GM12878 (cell line): Measurements from ENCODE around the gene LMX1A. TPM values are rescaled to one million over a fixed set of nuclear protein-coding genes. Genes with fewer than 3 reads are reported as not detected.

Experiments used
- ATAC-seq: fragments of 200-7000 bp; cut with Tn5 transposase; 3 replicates; pipeline ENCODE4 v1.9.1; 2020; ENCODE audit warnings: mild to moderate bottlenecking, moderate library complexity
- BruUV-seq: library from RNA; stranded (reverse); fragments of 400-500 nt; replicated peaks from 2 replicates; lab custom pipeline; 2021; lab: Mats Ljungman, UMichigan
- CTCF ChIA-PET: fragments of 300-600 bp; sonication (Branson Sonifier 250); formaldehyde crosslinking; extraction: SDS; loops from one replicate; lab custom pipeline; 2021; ENCODE audit warnings: inconsistent platforms; lab: Yijun Ruan, JAX
- POLR2A ChIA-PET: fragments of 350-600 bp; formaldehyde crosslinking; extraction: SDS; loops from one replicate; lab custom pipeline; 2021; ENCODE audit warnings: inconsistent platforms; lab: Charles Lee
- RAD21 ChIA-PET: fragments of 300-600 bp; sonication (Branson Sonifier 250); formaldehyde crosslinking; loops from one replicate; lab custom pipeline; 2023; ENCODE audit warnings: antibody characterized with exemption; ENCODE audit not compliant: unreplicated experiment; lab: Charles Lee
- SMC1A ChIA-PET: fragments of 300-600 bp; sonication (Branson Sonifier 250); formaldehyde crosslinking; loops from one replicate; lab custom pipeline; 2023; ENCODE audit not compliant: unreplicated experiment, uncharacterized antibody; lab: Charles Lee
- DNase-seq: peaks from one replicate; pipeline ENCODE4 v3.0.0-alpha.2; 2011; ENCODE audit warnings: low read depth, low spot score
- FAIRE-seq: peaks from 3 replicates; lab custom pipeline; 2011; peaks lifted over from hg19 to GRCh38; lab: Jason Lieb, UNC
- H2AFZ ChIP-seq: 2 replicates; pipeline ENCODE4 v1.6.0; 2011; ENCODE audit warnings: low read depth, low read length, control low read depth; ENCODE audit not compliant: control insufficient read depth
- H3K27ac ChIP-seq: 2 replicates; pipeline ENCODE4 v1.5.1; 2011; ENCODE audit warnings: control low read depth; ENCODE audit not compliant: control insufficient read depth, insufficient read depth
- H3K27me3 ChIP-seq, 2 experiments: replicated peaks in 1 of 2; 2 replicates each; pipeline versions ENCODE4 v1.6.0 to v1.6.1; 2011; ENCODE audit warnings: low read length in 1 of 2; ENCODE audit not compliant: control insufficient read depth in 2 of 2, insufficient read depth in 2 of 2
- H3K36me3 ChIP-seq, 2 experiments: 2 replicates each; pipeline ENCODE4 v1.5.1; 2011; ENCODE audit warnings: low read length in 1 of 2; ENCODE audit not compliant: control insufficient read depth in 2 of 2, insufficient read depth in 2 of 2
- H3K4me1 ChIP-seq: 2 replicates; pipeline ENCODE4 v1.6.1; 2011; ENCODE audit warnings: mild to moderate bottlenecking, low read length, moderate library complexity, mixed read lengths; ENCODE audit not compliant: control insufficient read depth, insufficient read depth
- H3K4me2 ChIP-seq: 2 replicates; pipeline ENCODE4 v1.6.0; 2011; ENCODE audit warnings: control low read depth; ENCODE audit not compliant: control insufficient read depth, insufficient read depth
- H3K4me3 ChIP-seq: fragments of 200-600 bp; sonication (generic); 2 replicates; pipeline ENCODE4 v1.5.1; 2016
- H3K79me2 ChIP-seq: 2 replicates; pipeline ENCODE4 v1.6.0; 2011; ENCODE audit warnings: low read length; ENCODE audit not compliant: control insufficient read depth, insufficient read depth
- H3K9ac ChIP-seq: 2 replicates; pipeline ENCODE4 v1.8.0; 2011; ENCODE audit warnings: low read length, control low read depth, mixed read lengths; ENCODE audit not compliant: control insufficient read depth, insufficient read depth
- H3K9me3 ChIP-seq: replicated peaks from 3 replicates; pipeline ENCODE4 v1.5.1; 2011; ENCODE audit warnings: mild to moderate bottlenecking, low read length; ENCODE audit not compliant: control insufficient read depth, insufficient read depth
- H4K20me1 ChIP-seq: 2 replicates; pipeline ENCODE4 v1.6.0; 2011; ENCODE audit not compliant: control insufficient read depth, insufficient read depth
- BHLHE40 ChIP-seq, 2 experiments: fragments of 450-650 bp in 1 of 2; IDR thresholded peaks; 2 replicates each; pipeline ENCODE4 v1.6.1; 2011 to 2017; ENCODE audit warnings: low read depth in 2 of 2, borderline replicate concordance in 1 of 2, improper control_type of control experiment in 1 of 2, low read length in 1 of 2, mild to moderate bottlenecking in 1 of 2
- FOS ChIP-seq: IDR thresholded peaks from 3 replicates; pipeline ENCODE4 v1.6.1; 2011; ENCODE audit warnings: borderline replicate concordance; ENCODE audit not compliant: insufficient read length; ENCODE audit errors: extremely low read depth
- JUNB ChIP-seq: IDR thresholded peaks from 2 replicates; pipeline ENCODE4 v1.6.1; 2016; ENCODE audit warnings: antibody characterized with exemption, mild to moderate bottlenecking
- SMAD1 ChIP-seq: fragments of 450-650 bp; IDR thresholded peaks from 2 replicates; pipeline ENCODE4 v1.6.1; 2018; ENCODE audit warnings: mild to moderate bottlenecking, low read depth; ENCODE audit not compliant: partially characterized antibody
- SMARCA5 ChIP-seq: fragments of 450-650 bp; IDR thresholded peaks from 2 replicates; pipeline ENCODE4 v1.6.1; 2017; ENCODE audit warnings: mild to moderate bottlenecking
- TARDBP ChIP-seq: IDR thresholded peaks from 2 replicates; pipeline ENCODE4 v1.6.1; 2016; ENCODE audit warnings: borderline replicate concordance
- YBX1 ChIP-seq: fragments of 450-650 bp; IDR thresholded peaks from 2 replicates; pipeline ENCODE4 v1.6.1; 2016; ENCODE audit warnings: antibody characterized with exemption
- ZBTB4 ChIP-seq: fragments of 450-650 bp; formaldehyde crosslinking; IDR thresholded peaks from 2 replicates; pipeline ENCODE4 v1.4.0; 2022; ENCODE audit warnings: mild to moderate bottlenecking, moderate library complexity
- ZNF622 ChIP-seq: fragments of 450-650 bp; IDR thresholded peaks from 2 replicates; pipeline ENCODE4 v1.6.1; 2017; ENCODE audit warnings: mild to moderate bottlenecking, inconsistent platforms
- WGBS: methylation state at CpG from one replicate; pipeline ENCODE4 v1.1.6; 2016; ENCODE audit warnings: low lambda C conversion rate; ENCODE audit not compliant: insufficient replicate concordance, insufficient coverage; ENCODE audit errors: missing lambda C conversion rate; 5-methylcytosine and 5-hydroxymethylcytosine counted together
- in situ Hi-C: fragments of 300-500 bp; cut with MboI; formaldehyde crosslinking; loops from 9 replicates; pipeline ENCODE4 v1.14.3; 2018; ENCODE audit warnings: mixed read lengths
- intact Hi-C: fragments of 100-400 bp; cut with micrococcal nuclease; formaldehyde crosslinking; loops from one replicate; pipeline ENCODE4 v1.14.2; 2022; ENCODE audit not compliant: unreplicated experiment
- polyA plus RNA-seq, 11 experiments: library from polyadenylated mRNA; depleted of rRNA in 4 of 11; unstranded in 6 of 11; stranded (reverse) in 5 of 11; fragments of >200 nt; fragmentation: Nextera tagmentation in 4 of 11; fragmentation: Illumina TruSeq in 1 of 11; extraction: Ambion mirVana in 4 of 11; extraction: Trizol in 1 of 11; gene quantifications; 1 replicate in 1 of 11; 2 replicates in 10 of 11; pipeline versions ENCODE4 v1.2.1 to v1.2.3, GENCODE V29; 2011 to 2016; ENCODE audit warnings: inconsistent platforms in 2 of 11, missing spikeins in 2 of 11, low read depth in 1 of 11
- total RNA-seq, 4 experiments: library from RNA; depleted of rRNA in 3 of 4; stranded (reverse); fragments of >200 nt in 3 of 4; fragmentation: Illumina TruSeq in 1 of 4; extraction: Trizol in 1 of 4; gene quantifications; 2 replicates each; pipeline versions ENCODE4 v1.2.1 to v1.2.3, GENCODE V29; 2013 to 2021
- TF ChIP-seq, protein P1 (sequence below): fragments of 450-650 bp; IDR thresholded peaks from 2 replicates; pipeline ENCODE4 v1.6.1; 2016; ENCODE audit warnings: mild to moderate bottlenecking

The LMX1A gene
- total and polyA plus RNA-seq, 10 of the 15 experiments (the other 5 are each of a cell fraction or from before 2014, with no cell fraction given) = not detected

- SMC1A ChIA-PET = no interaction called here
- Histone ChIP-seq H4K20me1 (no peaks in the 10 kb centered on the region), H3K79me2 (no peaks in the 10 kb centered on the region), H3K9me3 (no peaks in the 10 kb centered on the region), H3K27me3 (peaks cover 1 to 2% of the 10 kb centered on the region in 2 experiments; a peak in 1 of 4 replicates), H3K4me3 (no peak overlapping the region), H3K9ac (no peak overlapping the region), H3K4me2 (no peak overlapping the region), H3K36me3 (no peaks in the 10 kb centered on the region), H2AFZ (no peak overlapping the region), H3K4me1 (no peaks in the 10 kb centered on the region), H3K27ac (no peak overlapping the region)
- 31% methylated on average over 3 of the region's 3 CpGs for WGBS
- CTCF ChIA-PET = no interaction called here
- no TSS peak for BruUV-seq
- ATAC-seq = no peak
- POLR2A ChIA-PET = no interaction called here
- no peak for FAIRE-seq
- TF ChIP-seq SMAD1 (no peak), TARDBP (no peak), BHLHE40 (IDR thresholded peaks at IDR 0.05; ENCODE audit: borderline replicate concordance in 1 of 2, low read depth in 2 of 2, low read length in 1 of 2) (no peak), ZNF622 (no peak), YBX1 (no peak), FOS (no peak), ZBTB4 (CRISPR knock-in tag) (no peak), SMARCA5 (no peak), JUNB (no peak)
- TF ChIP-seq, protein P1, sequence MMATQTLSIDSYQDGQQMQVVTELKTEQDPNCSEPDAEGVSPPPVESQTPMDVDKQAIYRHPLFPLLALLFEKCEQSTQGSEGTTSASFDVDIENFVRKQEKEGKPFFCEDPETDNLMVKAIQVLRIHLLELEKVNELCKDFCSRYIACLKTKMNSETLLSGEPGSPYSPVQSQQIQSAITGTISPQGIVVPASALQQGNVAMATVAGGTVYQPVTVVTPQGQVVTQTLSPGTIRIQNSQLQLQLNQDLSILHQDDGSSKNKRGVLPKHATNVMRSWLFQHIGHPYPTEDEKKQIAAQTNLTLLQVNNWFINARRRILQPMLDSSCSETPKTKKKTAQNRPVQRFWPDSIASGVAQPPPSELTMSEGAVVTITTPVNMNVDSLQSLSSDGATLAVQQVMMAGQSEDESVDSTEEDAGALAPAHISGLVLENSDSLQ = no peak
- intact Hi-C loops (no loop called here), in situ Hi-C loops (no loop called here)
- RAD21 ChIA-PET = no interaction called here
- DNase-seq = no peak
Measured at GRCh38 chr1:165169729-165170128, 186.8 kb downstream of the LMX1A start.
